CD4-positive, alpha-beta T cell (primary cell): Measurements from ENCODE around the gene GNLY. TPM values are rescaled to one million over a fixed set of nuclear protein-coding genes. Genes with fewer than 3 reads are reported as not detected.

ENCODE experiments used
- ATAC-seq: fragments of 200-7000 bp; cut with Tn5 transposase; one replicate; pipeline ENCODE4 v1.10.0; 2022; ENCODE audit warnings: mild to moderate bottlenecking; ENCODE audit not compliant: poor library complexity
- CTCF ChIA-PET: fragments of 350-600 bp; sonication (Branson Sonifier 250); formaldehyde crosslinking; loops from one replicate; lab custom pipeline; 2021; ENCODE audit warnings: antibody characterized with exemption, inconsistent platforms; lab: Charles Lee
- POLR2A ChIA-PET: fragments of 350-600 bp; sonication (Branson Sonifier 250); formaldehyde crosslinking; loops from one replicate; lab custom pipeline; 2021; ENCODE audit warnings: antibody characterized with exemption, inconsistent platforms; lab: Charles Lee
- DNase-seq, 14 experiments: peaks; one replicate each; pipeline ENCODE4 v3.0.0-alpha.2; 2013 to 2020; ENCODE audit warnings: mixed read lengths in 2 of 14
- H3K27ac ChIP-seq, 2 donors: one replicate each; pipeline versions ENCODE4 v1.5.1 to v1.7.0; 2013; ENCODE audit warnings: low read length in 2 of 2, low read depth in 1 of 2, mild to moderate bottlenecking in 1 of 2
- H3K27me3 ChIP-seq, 2 experiments: 1 replicate in 1 of 2; 2 replicates in 1 of 2; pipeline versions ENCODE4 v1.6.1 to v1.7.0; 2013; ENCODE audit warnings: low read length in 2 of 2, control low read depth in 1 of 2, mild to moderate bottlenecking in 1 of 2, moderate library complexity in 1 of 2; ENCODE audit not compliant: insufficient read depth in 2 of 2, control insufficient read depth in 1 of 2
- H3K36me3 ChIP-seq: one replicate; pipeline ENCODE4 v1.6.1; 2013; ENCODE audit warnings: low read length, control low read depth; ENCODE audit not compliant: insufficient read depth
- H3K4me1 ChIP-seq: one replicate; pipeline ENCODE4 v1.6.1; 2013; ENCODE audit warnings: low read length, control low read depth; ENCODE audit not compliant: insufficient read depth
- H3K4me3 ChIP-seq: one replicate; pipeline ENCODE4 v1.5.1; 2013; ENCODE audit warnings: mild to moderate bottlenecking, low read length, moderate library complexity
- H3K9me3 ChIP-seq, 2 experiments: 1 replicate in 1 of 2; 2 replicates in 1 of 2; pipeline versions ENCODE4 v1.6.1 to v1.7.0; 2013; ENCODE audit warnings: low read length in 2 of 2, mild to moderate bottlenecking in 2 of 2, control low read depth in 1 of 2, moderate library complexity in 1 of 2; ENCODE audit not compliant: control insufficient read depth in 1 of 2, insufficient read depth in 1 of 2
- H3K27ac Mint-ChIP-seq: one replicate; pipeline ENCODE4 v1.8.0; 2020; ENCODE audit warnings: mixed read lengths
- H3K27me3 Mint-ChIP-seq: one replicate; pipeline ENCODE4 v1.8.0; 2021; ENCODE audit warnings: mixed read lengths
- H3K36me3 Mint-ChIP-seq: one replicate; pipeline ENCODE4 v1.8.0; 2021; ENCODE audit warnings: low read depth, mixed read lengths
- H3K4me1 Mint-ChIP-seq: one replicate; pipeline ENCODE4 v1.8.0; 2021; ENCODE audit warnings: low read depth, mixed read lengths
- H3K4me3 Mint-ChIP-seq: one replicate; pipeline ENCODE4 v1.8.0; 2020; ENCODE audit warnings: mild to moderate bottlenecking, mixed read lengths
- H3K9me3 Mint-ChIP-seq: one replicate; pipeline ENCODE4 v1.8.0; 2020; ENCODE audit warnings: mixed read lengths
- CTCF ChIP-seq: fragments of 200-600 bp; IDR thresholded peaks from one replicate; pipeline ENCODE4 v1.8.0; 2022; ENCODE audit warnings: antibody characterized with exemption, mild to moderate bottlenecking
- intact Hi-C, 2 experiments: fragments of 100-400 bp; cut with DNase I in 1 of 2; cut with micrococcal nuclease in 1 of 2; formaldehyde crosslinking; loops; one replicate each; pipeline versions ENCODE4 v1.15.1 to v1.9.0; 2023 to 2025; cut with DNase I, micrococcal nuclease
- total RNA-seq, 174 experiments: library from RNA in 2 of 174; stranded (reverse) in 2 of 174; gene quantifications; one replicate each; pipeline ENCODE4 v1.2.3 and lab custom pipeline; 2021 to 2026

GNLY gene
- total RNA-seq, 2 experiments from 2014 or later: 45.1 TPM

GRCh38 chr2:85647823-85648526 lies 46.2 kb upstream of the GNLY start:
- H3K4me1 Mint-ChIP-seq: no peaks in the 10 kb centered on the region
- peaks cover 94% of the 10 kb centered on the region for H3K36me3 Mint-ChIP-seq
- H3K27ac Mint-ChIP-seq: no peak overlapping the region
- no peak for ATAC-seq
- CTCF ChIA-PET: interaction anchor here (2.0 kb wide), 1 partner anchor 11 kb away, joined by 7 read pairs; no protein-coding TSS in a partner anchor
- H3K27me3 Mint-ChIP-seq: no peaks in the 10 kb centered on the region
- H3K9me3 ChIP-seq: no peaks in the 10 kb centered on the region
- POLR2A ChIA-PET: no interaction called here
- peak in 2 of 14 experiments; percentile 15 to 21 for DNase-seq
- H3K9me3 Mint-ChIP-seq: no peaks in the 10 kb centered on the region
- no peak for TF ChIP-seq CTCF
- no peaks in the 10 kb centered on the region for H3K27me3 ChIP-seq
- intact Hi-C loops: no loop called here
- no peak overlapping the region for H3K4me3 ChIP-seq
- H3K27ac ChIP-seq: no peak overlapping the region
- H3K4me3 Mint-ChIP-seq: no peak overlapping the region
- H3K36me3 ChIP-seq: peaks cover 86% of the 10 kb centered on the region
- H3K4me1 ChIP-seq: no peaks in the 10 kb centered on the region

GRCh38 chr2:85648619-85649018 lies 45.5 kb upstream of the GNLY start:
- H3K4me3 Mint-ChIP-seq: no peak overlapping the region
- Histone ChIP-seq H3K27me3 (no peaks in the 10 kb centered on the region), H3K4me3 (no peak overlapping the region), H3K9me3 (no peaks in the 10 kb centered on the region), H3K27ac (no peak overlapping the region), H3K4me1 (no peaks in the 10 kb centered on the region), H3K36me3 (peaks cover 86% of the 10 kb centered on the region)
- no peaks in the 10 kb centered on the region for H3K9me3 Mint-ChIP-seq
- ChIA-PET POLR2A (interaction anchor here (0.8 kb wide), 1 partner anchor 208 kb away, joined by 3 read pairs; no protein-coding TSS in a partner anchor), CTCF (interaction anchor here (0.7 to 2.0 kb wide), 2 partner anchors 11 to 30 kb away, joined by 3 to 7 read pairs; no protein-coding TSS in a partner anchor)
- no peak overlapping the region for H3K27ac Mint-ChIP-seq
- no peaks in the 10 kb centered on the region for H3K27me3 Mint-ChIP-seq
- intact Hi-C loops: no loop called here
- ATAC-seq (no peak), DNase-seq (peak in 2 of 14 experiments; percentile 23 to 27)
- no peaks in the 10 kb centered on the region for H3K4me1 Mint-ChIP-seq
- peaks cover 93% of the 10 kb centered on the region for H3K36me3 Mint-ChIP-seq
- TF ChIP-seq CTCF: peak; percentile 17

- Mint-ChIP-seq H3K27me3 (no peaks in the 10 kb centered on the region), H3K4me1 (no peaks in the 10 kb centered on the region), H3K36me3 (peaks cover 91% of the 10 kb centered on the region), H3K9me3 (no peaks in the 10 kb centered on the region), H3K4me3 (no peak overlapping the region), H3K27ac (no peak overlapping the region)
- intact Hi-C loops: no loop called here
- no peaks in the 10 kb centered on the region for H3K27me3 ChIP-seq
- no peaks in the 10 kb centered on the region for H3K4me1 ChIP-seq
- ChIA-PET CTCF (interaction anchor here (0.7 to 2.0 kb wide), 2 partner anchors 12 to 29 kb away, joined by 3 to 7 read pairs; no protein-coding TSS in a partner anchor), POLR2A (interaction anchor here (0.8 kb wide), 1 partner anchor 209 kb away, joined by 3 read pairs; no protein-coding TSS in a partner anchor)
- H3K36me3 ChIP-seq: peaks cover 81% of the 10 kb centered on the region
- ATAC-seq (no peak), DNase-seq (no peak)
- no peak for TF ChIP-seq CTCF
- H3K27ac ChIP-seq: no peak overlapping the region
- H3K4me3 ChIP-seq: no peak overlapping the region
- H3K9me3 ChIP-seq: no peaks in the 10 kb centered on the region
Measured at GRCh38 chr2:85649201-85650190, 44.7 kb upstream of the GNLY start.
